Neural progenitor cell (in vitro differentiated cells): Measurements from ENCODE around the gene EME2. TPM values are rescaled to one million over a fixed set of nuclear protein-coding genes. Genes with fewer than 3 reads are reported as not detected.

Source experiments
- DNase-seq: peaks from one replicate; pipeline ENCODE4 v3.0.0-alpha.2; 2016; ENCODE audit warnings: low spot score
- H2AFZ ChIP-seq: fragments of 200-600 bp; sonication (generic); replicated peaks from 2 replicates; pipeline ENCODE4 v1.6.1; 2016; ENCODE audit warnings: antibody characterized with exemption
- H3F3A ChIP-seq: fragments of 200-600 bp; sonication (generic); 2 replicates; pipeline ENCODE4 v1.6.1; 2016; ENCODE audit warnings: antibody characterized with exemption, low read depth
- H3K27ac ChIP-seq: fragments of 200-600 bp; sonication (generic); 2 replicates; pipeline ENCODE4 v1.5.1; 2016; ENCODE audit warnings: mild to moderate bottlenecking
- H3K27me3 ChIP-seq: fragments of 200-600 bp; sonication (generic); 2 replicates; pipeline ENCODE4 v1.6.1; 2016; ENCODE audit warnings: mild to moderate bottlenecking, moderate library complexity
- H3K36me3 ChIP-seq: fragments of 200-600 bp; sonication (generic); 2 replicates; pipeline ENCODE4 v1.5.1; 2016
- H3K4me1 ChIP-seq: fragments of 200-600 bp; sonication (generic); 2 replicates; pipeline ENCODE4 v1.6.1; 2016; ENCODE audit warnings: mixed run types
- H3K4me2 ChIP-seq: fragments of 200-600 bp; sonication (generic); 2 replicates; pipeline ENCODE4 v1.6.1; 2016
- H3K4me3 ChIP-seq: fragments of 200-600 bp; sonication (generic); 2 replicates; pipeline ENCODE4 v1.5.1; 2016
- H3K79me2 ChIP-seq: fragments of 200-600 bp; sonication (generic); 2 replicates; pipeline ENCODE4 v1.6.1; 2016; ENCODE audit warnings: low read depth
- H3K9ac ChIP-seq: fragments of 200-600 bp; sonication (generic); 2 replicates; pipeline ENCODE4 v1.6.1; 2016
- H3K9me3 ChIP-seq: fragments of 200-600 bp; sonication (generic); 2 replicates; pipeline ENCODE4 v1.5.1; 2016; ENCODE audit warnings: low read depth
- H4K20me1 ChIP-seq: fragments of 200-600 bp; sonication (generic); 2 replicates; pipeline ENCODE4 v1.6.1; 2016; ENCODE audit warnings: low read depth
- H3K27ac Mint-ChIP-seq: 3 replicates; pipeline ENCODE4 v1.8.0; 2021; ENCODE audit warnings: mixed read lengths
- H3K27me3 Mint-ChIP-seq: 2 replicates; pipeline ENCODE4 v1.8.0; 2022; ENCODE audit warnings: low read depth, mild to moderate bottlenecking, inconsistent platforms, moderate library complexity, mixed read lengths; ENCODE audit not compliant: insufficient read depth
- H3K36me3 Mint-ChIP-seq: 3 replicates; pipeline ENCODE4 v1.8.0; 2021; ENCODE audit warnings: mixed read lengths
- H3K4me1 Mint-ChIP-seq: 3 replicates; pipeline ENCODE4 v1.8.0; 2021; ENCODE audit warnings: mixed read lengths
- H3K4me3 Mint-ChIP-seq: 3 replicates; pipeline ENCODE4 v1.8.0; 2021; ENCODE audit warnings: mild to moderate bottlenecking, moderate library complexity, mixed read lengths
- H3K9me3 Mint-ChIP-seq: 3 replicates; pipeline ENCODE4 v1.8.0; 2020; ENCODE audit warnings: mixed read lengths
- CTCF ChIP-seq: fragments of 200-600 bp; sonication (generic); IDR thresholded peaks from 2 replicates; pipeline ENCODE4 v1.5.1; 2017; ENCODE audit warnings: antibody characterized with exemption, mild to moderate bottlenecking
- EZH2 ChIP-seq: fragments of 200-600 bp; sonication (generic); IDR thresholded peaks from 2 replicates; pipeline ENCODE4 v1.6.1; 2017; ENCODE audit warnings: antibody characterized with exemption, mild to moderate bottlenecking, moderate library complexity
- EZH2phosphoT487 ChIP-seq: fragments of 200-600 bp; sonication (generic); IDR thresholded peaks from 2 replicates; pipeline ENCODE4 v1.6.1; 2017; ENCODE audit warnings: antibody characterized with exemption
- total RNA-seq: library from RNA; depleted of rRNA; stranded (reverse); fragments of >200 nt; gene quantifications from 2 replicates; pipeline ENCODE4 v1.2.3, GENCODE V29; 2015; ENCODE audit warnings: low replicate concordance

Gene EME2
- total RNA-seq, 1 donor from 2014 or later: 2.3 TPM

- peaks cover 8% of the 10 kb centered on the region for H4K20me1 ChIP-seq
- no peaks in the 10 kb centered on the region for H3K9me3 ChIP-seq
- peaks cover 8% of the 10 kb centered on the region for H3K79me2 ChIP-seq
- no peak overlapping the region for H2AFZ ChIP-seq
- H3K4me3 Mint-ChIP-seq: no peak overlapping the region
- H3K27me3 Mint-ChIP-seq: no peaks in the 10 kb centered on the region
- H3K9me3 Mint-ChIP-seq: no peaks in the 10 kb centered on the region
- no peak overlapping the region for H3K4me3 ChIP-seq
- H3K4me1 Mint-ChIP-seq: peaks cover 7% of the 10 kb centered on the region
- H3K36me3 ChIP-seq: no peaks in the 10 kb centered on the region
- DNase-seq: no peak
- no peaks in the 10 kb centered on the region for H3K27me3 ChIP-seq
- H3F3A ChIP-seq: peaks cover 3% of the 10 kb centered on the region
- H3K9ac ChIP-seq: no peak overlapping the region
- H3K36me3 Mint-ChIP-seq: peaks cover 13% of the 10 kb centered on the region
- H3K27ac ChIP-seq: no peak overlapping the region
- peak overlapping the region; percentile 34 for H3K27ac Mint-ChIP-seq
- no peaks in the 10 kb centered on the region for H3K4me1 ChIP-seq
- no peak overlapping the region for H3K4me2 ChIP-seq
- no peak for TF ChIP-seq CTCF
- no peak for TF ChIP-seq EZH2phosphoT487
- no peak for TF ChIP-seq EZH2
Measured at GRCh38 chr16:1726661-1727502, 45.7 kb upstream of the EME2 start.

- no peaks in the 10 kb centered on the region for H3K9me3 ChIP-seq
- H3K27me3 ChIP-seq: no peaks in the 10 kb centered on the region
- H3F3A ChIP-seq: peaks cover 3% of the 10 kb centered on the region
- no peak overlapping the region for H3K4me3 ChIP-seq
- no peak overlapping the region for H3K9ac ChIP-seq
- Mint-ChIP-seq H3K4me1 (peaks cover 4% of the 10 kb centered on the region), H3K27ac (no peak overlapping the region), H3K36me3 (peaks cover 14% of the 10 kb centered on the region), H3K9me3 (no peaks in the 10 kb centered on the region), H3K27me3 (no peaks in the 10 kb centered on the region), H3K4me3 (no peak overlapping the region)
- peaks cover 7% of the 10 kb centered on the region for H4K20me1 ChIP-seq
- H3K4me1 ChIP-seq: no peaks in the 10 kb centered on the region
- H3K79me2 ChIP-seq: peaks cover 8% of the 10 kb centered on the region
- no peaks in the 10 kb centered on the region for H3K36me3 ChIP-seq
- no peak overlapping the region for H3K4me2 ChIP-seq
- H2AFZ ChIP-seq: no peak overlapping the region
- TF ChIP-seq EZH2phosphoT487 (no peak), CTCF (no peak), EZH2 (no peak)
- no peak for DNase-seq
- no peak overlapping the region for H3K27ac ChIP-seq
Measured at GRCh38 chr16:1727651-1728624, 44.7 kb upstream of the EME2 start.

- Mint-ChIP-seq H3K27me3 (no peaks in the 10 kb centered on the region), H3K27ac (no peak overlapping the region), H3K36me3 (peaks cover 14% of the 10 kb centered on the region), H3K4me1 (no peaks in the 10 kb centered on the region), H3K9me3 (no peaks in the 10 kb centered on the region), H3K4me3 (no peak overlapping the region)
- no peak for DNase-seq
- no peaks in the 10 kb centered on the region for H3K36me3 ChIP-seq
- no peak overlapping the region for H2AFZ ChIP-seq
- H3F3A ChIP-seq: peaks cover under 1% of the 10 kb centered on the region
- no peaks in the 10 kb centered on the region for H3K27me3 ChIP-seq
- peaks cover 2% of the 10 kb centered on the region for H4K20me1 ChIP-seq
- TF ChIP-seq EZH2 (no peak), CTCF (no peak), EZH2phosphoT487 (no peak)
- no peak overlapping the region for H3K4me2 ChIP-seq
- H3K27ac ChIP-seq: no peak overlapping the region
- H3K4me1 ChIP-seq: no peaks in the 10 kb centered on the region
- no peak overlapping the region for H3K4me3 ChIP-seq
- H3K9me3 ChIP-seq: no peaks in the 10 kb centered on the region
- no peak overlapping the region for H3K9ac ChIP-seq
- H3K79me2 ChIP-seq: peaks cover 4% of the 10 kb centered on the region
Measured at GRCh38 chr16:1729026-1729425, 43.6 kb upstream of the EME2 start.
